ENCODE results near the gene EGFL8. TPM values are rescaled to one million over a fixed set of nuclear protein-coding genes. Genes with fewer than 3 reads are reported as not detected.

Gene EGFL8
- total and polyA plus RNA-seq, 9 of the 15 experiments (the other 6 are each of a cell fraction or from before 2014, with no cell fraction given) = 2.2 to 47.4 (median 14.2) TPM

DNA sequence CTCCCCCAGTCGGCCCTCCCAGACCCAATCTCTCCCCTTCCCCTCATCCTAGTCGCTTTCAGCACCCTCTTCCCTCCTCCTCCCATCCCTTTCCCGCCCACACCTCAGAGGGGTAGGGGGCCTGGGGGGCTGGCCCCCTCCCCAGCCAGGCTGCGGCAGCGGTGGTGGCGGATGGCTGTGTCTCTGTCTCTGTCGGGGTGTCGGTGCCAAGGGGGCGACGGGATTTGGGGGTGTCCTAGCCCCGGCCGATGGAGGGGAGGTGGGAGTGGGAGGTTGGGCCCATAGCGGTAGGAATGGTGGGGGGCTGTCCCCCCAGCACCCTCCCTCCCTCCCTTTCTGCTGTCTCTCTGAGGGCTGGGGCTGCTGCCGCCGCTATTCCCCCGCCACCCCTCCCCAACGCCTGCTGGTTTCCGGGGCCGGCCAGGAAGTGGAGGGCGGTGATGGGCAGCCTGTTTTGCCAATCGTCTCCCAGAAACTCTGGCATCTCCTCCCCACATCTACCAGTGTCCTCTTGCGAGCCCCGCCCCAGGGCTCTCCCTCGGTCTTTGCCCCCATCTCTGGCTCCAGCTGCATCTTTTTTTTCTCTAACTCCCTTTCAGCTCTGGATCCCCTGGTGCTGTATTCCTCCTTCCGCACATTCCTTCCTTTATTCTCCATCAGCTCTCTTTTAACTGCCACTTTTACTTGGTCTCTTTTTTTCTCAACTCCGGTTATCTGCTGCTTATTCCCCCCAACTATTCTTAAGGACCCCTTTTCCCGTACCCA lies 11.5 kb downstream of the EGFL8 start, which contains the start of gene AGPAT1 (continued):
- TF ChIP-seq, protein P1, sequence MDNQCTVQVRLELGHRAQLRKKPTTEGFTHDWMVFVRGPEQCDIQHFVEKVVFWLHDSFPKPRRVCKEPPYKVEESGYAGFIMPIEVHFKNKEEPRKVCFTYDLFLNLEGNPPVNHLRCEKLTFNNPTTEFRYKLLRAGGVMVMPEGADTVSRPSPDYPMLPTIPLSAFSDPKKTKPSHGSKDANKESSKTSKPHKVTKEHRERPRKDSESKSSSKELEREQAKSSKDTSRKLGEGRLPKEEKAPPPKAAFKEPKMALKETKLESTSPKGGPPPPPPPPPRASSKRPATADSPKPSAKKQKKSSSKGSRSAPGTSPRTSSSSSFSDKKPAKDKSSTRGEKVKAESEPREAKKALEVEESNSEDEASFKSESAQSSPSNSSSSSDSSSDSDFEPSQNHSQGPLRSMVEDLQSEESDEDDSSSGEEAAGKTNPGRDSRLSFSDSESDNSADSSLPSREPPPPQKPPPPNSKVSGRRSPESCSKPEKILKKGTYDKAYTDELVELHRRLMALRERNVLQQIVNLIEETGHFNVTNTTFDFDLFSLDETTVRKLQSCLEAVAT (IDR thresholded peaks at IDR 0.05) = peak in 1 of 2 experiments; percentile 87; a peak in 1 of 4 replicates
- TF ChIP-seq BCL6 (CRISPR knock-in tag; IDR thresholded peaks at IDR 0.05) (no peak), HNRNPUL1 (IDR thresholded peaks at IDR 0.05; ENCODE audit: low read length) (no peak), TAL1 (IDR thresholded peaks at IDR 0.05) (no peak; the same call in 1 of the 2 replicates), HDAC1 (IDR thresholded peaks at IDR 0.05) (peak in 1 of 2 experiments; percentile 68; a peak in 2 of 4 replicates), TRIM24 (IDR thresholded peaks at IDR 0.05) (no peak), ZNF263 (CRISPR knock-in tag; IDR thresholded peaks at IDR 0.05; ENCODE audit: borderline replicate concordance) (peak; percentile 12; the same call in 1 of the 2 replicates), CREB1 (IDR thresholded peaks at IDR 0.05) (0 out of 2 replicates have a peak, but pooled peaks have one; percentile 40), CREB1 (CRISPR knock-in tag; IDR thresholded peaks at IDR 0.05) (no peak; the same call in 1 of the 2 replicates), ZNF232 (CRISPR knock-in tag; IDR thresholded peaks at IDR 0.05) (no peak), ZFP36 (IDR thresholded peaks at IDR 0.05; ENCODE audit: low read depth, low read length, partially characterized antibody) (no peak), POLR2AphosphoS5 (IDR thresholded peaks at IDR 0.05; ENCODE audit: control insufficient read depth, insufficient read depth, low read depth, low read length) (peak; percentile 55; the same call in 1 of the 2 replicates), ZC3H4 (CRISPR knock-in tag; IDR thresholded peaks at IDR 0.05; ENCODE audit: borderline replicate concordance) (no peak)
- TF ChIP-seq, protein P2, sequence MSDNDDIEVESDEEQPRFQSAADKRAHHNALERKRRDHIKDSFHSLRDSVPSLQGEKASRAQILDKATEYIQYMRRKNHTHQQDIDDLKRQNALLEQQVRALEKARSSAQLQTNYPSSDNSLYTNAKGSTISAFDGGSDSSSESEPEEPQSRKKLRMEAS (CRISPR knock-in tag; IDR thresholded peaks at IDR 0.05) = peak; percentile 26; the same call in 1 of the 2 replicates
- TF ChIP-seq, protein P3, sequence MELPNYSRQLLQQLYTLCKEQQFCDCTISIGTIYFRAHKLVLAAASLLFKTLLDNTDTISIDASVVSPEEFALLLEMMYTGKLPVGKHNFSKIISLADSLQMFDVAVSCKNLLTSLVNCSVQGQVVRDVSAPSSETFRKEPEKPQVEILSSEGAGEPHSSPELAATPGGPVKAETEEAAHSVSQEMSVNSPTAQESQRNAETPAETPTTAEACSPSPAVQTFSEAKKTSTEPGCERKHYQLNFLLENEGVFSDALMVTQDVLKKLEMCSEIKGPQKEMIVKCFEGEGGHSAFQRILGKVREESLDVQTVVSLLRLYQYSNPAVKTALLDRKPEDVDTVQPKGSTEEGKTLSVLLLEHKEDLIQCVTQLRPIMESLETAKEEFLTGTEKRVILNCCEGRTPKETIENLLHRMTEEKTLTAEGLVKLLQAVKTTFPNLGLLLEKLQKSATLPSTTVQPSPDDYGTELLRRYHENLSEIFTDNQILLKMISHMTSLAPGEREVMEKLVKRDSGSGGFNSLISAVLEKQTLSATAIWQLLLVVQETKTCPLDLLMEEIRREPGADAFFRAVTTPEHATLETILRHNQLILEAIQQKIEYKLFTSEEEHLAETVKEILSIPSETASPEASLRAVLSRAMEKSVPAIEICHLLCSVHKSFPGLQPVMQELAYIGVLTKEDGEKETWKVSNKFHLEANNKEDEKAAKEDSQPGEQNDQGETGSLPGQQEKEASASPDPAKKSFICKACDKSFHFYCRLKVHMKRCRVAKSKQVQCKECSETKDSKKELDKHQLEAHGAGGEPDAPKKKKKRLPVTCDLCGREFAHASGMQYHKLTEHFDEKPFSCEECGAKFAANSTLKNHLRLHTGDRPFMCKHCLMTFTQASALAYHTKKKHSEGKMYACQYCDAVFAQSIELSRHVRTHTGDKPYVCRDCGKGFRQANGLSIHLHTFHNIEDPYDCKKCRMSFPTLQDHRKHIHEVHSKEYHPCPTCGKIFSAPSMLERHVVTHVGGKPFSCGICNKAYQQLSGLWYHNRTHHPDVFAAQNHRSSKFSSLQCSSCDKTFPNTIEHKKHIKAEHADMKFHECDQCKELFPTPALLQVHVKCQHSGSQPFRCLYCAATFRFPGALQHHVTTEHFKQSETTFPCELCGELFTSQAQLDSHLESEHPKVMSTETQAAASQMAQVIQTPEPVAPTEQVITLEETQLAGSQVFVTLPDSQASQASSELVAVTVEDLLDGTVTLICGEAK (IDR thresholded peaks at IDR 0.05) = peak; percentile 96
- TF ChIP-seq, protein P3 (CRISPR knock-in tag; IDR thresholded peaks at IDR 0.05) = no peak

Measured in K562 (cell line).